Renal pelvis (tissue), 4 donors: ENCODE data around the gene CCDC120. TPM values are rescaled to one million over a fixed set of nuclear protein-coding genes. Genes with fewer than 3 reads are reported as not detected.

Source experiments
- DNase-seq: peaks from one replicate; pipeline ENCODE4 v3.0.0-alpha.2; 2013
- polyA plus RNA-seq, 3 donors: library from polyadenylated mRNA; unstranded; fragments of 120-200 nt; gene quantifications; one replicate each; pipeline ENCODE4 v1.2.1, GENCODE V29; 2013; ENCODE audit not compliant: insufficient read length in 3 of 3

The CCDC120 gene
- polyA plus RNA-seq, 3 donors = 11.9 to 16.8 (median 14.7) TPM

- DNase-seq = no peak
Observed at GRCh38 chrX:49089553-49089952, 30.8 kb downstream of the CCDC120 start.

GRCh38 chrX:49096419-49096818, 37.6 kb downstream of the CCDC120 start:
- DNase-seq = no peak

GRCh38 chrX:49100704-49101628, 42.2 kb downstream of the CCDC120 start:
- DNase-seq = peak; percentile 90

- no peak for DNase-seq
Observed at GRCh38 chrX:49101629-49101984, 42.8 kb downstream of the CCDC120 start.

- peak; percentile 24 for DNase-seq
Observed at GRCh38 chrX:49102190-49102589, 43.4 kb downstream of the CCDC120 start.

GRCh38 chrX:49103637-49104036, 44.8 kb downstream of the CCDC120 start:
- DNase-seq = no peak

- no peak for DNase-seq
Observed at GRCh38 chrX:49106296-49106695, 47.5 kb downstream of the CCDC120 start.

GRCh38 chrX:49106930-49107329, 48.1 kb downstream of the CCDC120 start:
- DNase-seq = no peak

GRCh38 chrX:49108641-49109040, 49.8 kb downstream of the CCDC120 start:
- no peak for DNase-seq

- no peak for DNase-seq
Observed at GRCh38 chrX:49110417-49110816, 51.6 kb downstream of the CCDC120 start.

- no peak for DNase-seq
Observed at GRCh38 chrX:49111791-49112190, 53.0 kb downstream of the CCDC120 start.

GRCh38 chrX:49116076-49116475, 57.3 kb downstream of the CCDC120 start:
- no peak for DNase-seq

- no peak for DNase-seq
Observed at GRCh38 chrX:49116716-49117115, 57.9 kb downstream of the CCDC120 start.

GRCh38 chrX:49117581-49117980, 58.8 kb downstream of the CCDC120 start:
- no peak for DNase-seq

Other genes with a start within 250 kb of the CCDC120 start
- under 1 TPM in 2 of 3 donors, not detected in 1; 0.13 to 0.24 TPM for gene ERAS, start 232.5 kb upstream of the CCDC120 start, polyA plus RNA-seq
- 10 to 100 TPM; 14.1 to 20.0 (median 14.9) TPM for gene PCSK1N, start 223.4 kb upstream of the CCDC120 start, polyA plus RNA-seq
- 10 to 100 TPM; 43.6 to 58.7 (median 52.7) TPM for gene TIMM17B, start 161.2 kb upstream of the CCDC120 start, polyA plus RNA-seq
- 10 to 100 TPM; 76.5 to 86.0 (median 84.2) TPM for gene PQBP1, start 161.1 kb upstream of the CCDC120 start, polyA plus RNA-seq
- gene SLC35A2, start 147.4 kb upstream of the CCDC120 start, polyA plus RNA-seq = 10 to 100 TPM; 28.7 to 38.8 (median 36.5) TPM
- gene PIM2, start 140.0 kb upstream of the CCDC120 start, polyA plus RNA-seq = 1 to 10 TPM; 6.5 to 7.9 (median 6.9) TPM
- 10 to 100 TPM; 65.9 to 68.3 (median 66.0) TPM for gene OTUD5, start 101.4 kb upstream of the CCDC120 start, polyA plus RNA-seq
- 1 to 10 TPM; 2.9 to 3.9 (median 3.0) TPM for gene KCND1, start 87.2 kb upstream of the CCDC120 start, polyA plus RNA-seq
- 10 to 100 TPM; 46.7 to 66.3 (median 62.1) TPM for gene GRIPAP1, start 56.7 kb upstream of the CCDC120 start, polyA plus RNA-seq
- gene TFE3, start 15.6 kb upstream of the CCDC120 start, polyA plus RNA-seq = 10 to 100 TPM; 31.8 to 38.9 (median 37.5) TPM
- gene PRAF2, start 15.0 kb downstream of the CCDC120 start, polyA plus RNA-seq = 10 to 100 TPM; 37.1 to 44.2 (median 39.6) TPM
- gene WDR45, start 20.9 kb downstream of the CCDC120 start, polyA plus RNA-seq = 10 to 100 TPM; 54.8 to 61.8 (median 60.6) TPM
- 10 to 100 TPM; 24.8 to 26.0 (median 25.9) TPM for gene GPKOW, start 64.7 kb downstream of the CCDC120 start, polyA plus RNA-seq
- gene MAGIX, start 103.8 kb downstream of the CCDC120 start, polyA plus RNA-seq = 1 to 10 TPM; 4.6 to 8.8 (median 7.7) TPM
- 10 to 100 TPM; 30.9 to 39.6 (median 34.0) TPM for gene PLP2, start 112.9 kb downstream of the CCDC120 start, polyA plus RNA-seq
- gene PRICKLE3, start 127.4 kb downstream of the CCDC120 start, polyA plus RNA-seq = 1 to 10 TPM; 4.2 to 5.7 (median 4.7) TPM
- 1 to 10 TPM; 2.9 to 3.3 (median 2.9) TPM for gene SYP, start 141.2 kb downstream of the CCDC120 start, polyA plus RNA-seq
- gene CACNA1F, start 174.3 kb downstream of the CCDC120 start, polyA plus RNA-seq = under 1 TPM; 0.11 to 0.33 (median 0.22) TPM
- 10 to 100 TPM; 19.8 to 24.3 (median 21.8) TPM for gene CCDC22, start 176.5 kb downstream of the CCDC120 start, polyA plus RNA-seq
- gene FOXP3, start 205.7 kb downstream of the CCDC120 start, polyA plus RNA-seq = 1 to 10 TPM; 1.0 to 1.2 (median 1.0) TPM
- gene PPP1R3F, start 210.8 kb downstream of the CCDC120 start, polyA plus RNA-seq = 1 to 10 TPM; 8.6 to 9.7 (median 9.0) TPM
- gene GAGE10, start 244.6 kb downstream of the CCDC120 start, polyA plus RNA-seq = not detected